ENCODE results near the gene DSCAM.

The DSCAM gene

DNA sequence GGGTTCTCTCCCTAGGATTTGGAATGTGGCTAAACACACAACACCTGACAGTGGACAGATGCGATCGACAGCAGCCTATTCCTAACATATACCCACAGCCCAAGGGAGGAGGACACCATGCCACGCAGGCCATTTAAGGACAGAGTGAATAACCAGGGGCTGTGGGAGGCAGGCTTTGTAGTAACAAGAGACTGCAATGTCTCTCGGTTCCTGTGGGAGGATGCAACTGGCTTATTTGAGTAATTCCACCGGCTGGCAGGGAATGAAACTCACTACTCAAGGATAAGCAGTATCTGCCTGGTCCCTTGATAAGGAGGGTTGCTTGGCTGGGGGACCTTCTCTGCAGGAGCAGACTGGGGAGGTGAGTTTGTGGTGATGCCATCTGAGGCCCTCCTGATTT, 870.2 kb downstream of the DSCAM start:
- H3K27ac ChIP-seq (replicated peaks) = no peak overlapping the region
- H3K4me3 ChIP-seq (replicated peaks; ENCODE audit: insufficient read depth, low read length) = no peak overlapping the region
- no peak for DNase-seq (ENCODE audit: low read depth in 1 of 2, low spot score in 1 of 2)
- H3K27me3 ChIP-seq (ENCODE audit: insufficient read depth, poor library complexity, severe bottlenecking) = peaks cover 4% of the 10 kb centered on the region
- TF ChIP-seq, protein P1, sequence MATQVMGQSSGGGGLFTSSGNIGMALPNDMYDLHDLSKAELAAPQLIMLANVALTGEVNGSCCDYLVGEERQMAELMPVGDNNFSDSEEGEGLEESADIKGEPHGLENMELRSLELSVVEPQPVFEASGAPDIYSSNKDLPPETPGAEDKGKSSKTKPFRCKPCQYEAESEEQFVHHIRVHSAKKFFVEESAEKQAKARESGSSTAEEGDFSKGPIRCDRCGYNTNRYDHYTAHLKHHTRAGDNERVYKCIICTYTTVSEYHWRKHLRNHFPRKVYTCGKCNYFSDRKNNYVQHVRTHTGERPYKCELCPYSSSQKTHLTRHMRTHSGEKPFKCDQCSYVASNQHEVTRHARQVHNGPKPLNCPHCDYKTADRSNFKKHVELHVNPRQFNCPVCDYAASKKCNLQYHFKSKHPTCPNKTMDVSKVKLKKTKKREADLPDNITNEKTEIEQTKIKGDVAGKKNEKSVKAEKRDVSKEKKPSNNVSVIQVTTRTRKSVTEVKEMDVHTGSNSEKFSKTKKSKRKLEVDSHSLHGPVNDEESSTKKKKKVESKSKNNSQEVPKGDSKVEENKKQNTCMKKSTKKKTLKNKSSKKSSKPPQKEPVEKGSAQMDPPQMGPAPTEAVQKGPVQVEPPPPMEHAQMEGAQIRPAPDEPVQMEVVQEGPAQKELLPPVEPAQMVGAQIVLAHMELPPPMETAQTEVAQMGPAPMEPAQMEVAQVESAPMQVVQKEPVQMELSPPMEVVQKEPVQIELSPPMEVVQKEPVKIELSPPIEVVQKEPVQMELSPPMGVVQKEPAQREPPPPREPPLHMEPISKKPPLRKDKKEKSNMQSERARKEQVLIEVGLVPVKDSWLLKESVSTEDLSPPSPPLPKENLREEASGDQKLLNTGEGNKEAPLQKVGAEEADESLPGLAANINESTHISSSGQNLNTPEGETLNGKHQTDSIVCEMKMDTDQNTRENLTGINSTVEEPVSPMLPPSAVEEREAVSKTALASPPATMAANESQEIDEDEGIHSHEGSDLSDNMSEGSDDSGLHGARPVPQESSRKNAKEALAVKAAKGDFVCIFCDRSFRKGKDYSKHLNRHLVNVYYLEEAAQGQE (IDR thresholded peaks at IDR 0.05; ENCODE audit: insufficient replicate concordance, low read depth) = no peak
- TF ChIP-seq, protein P2, sequence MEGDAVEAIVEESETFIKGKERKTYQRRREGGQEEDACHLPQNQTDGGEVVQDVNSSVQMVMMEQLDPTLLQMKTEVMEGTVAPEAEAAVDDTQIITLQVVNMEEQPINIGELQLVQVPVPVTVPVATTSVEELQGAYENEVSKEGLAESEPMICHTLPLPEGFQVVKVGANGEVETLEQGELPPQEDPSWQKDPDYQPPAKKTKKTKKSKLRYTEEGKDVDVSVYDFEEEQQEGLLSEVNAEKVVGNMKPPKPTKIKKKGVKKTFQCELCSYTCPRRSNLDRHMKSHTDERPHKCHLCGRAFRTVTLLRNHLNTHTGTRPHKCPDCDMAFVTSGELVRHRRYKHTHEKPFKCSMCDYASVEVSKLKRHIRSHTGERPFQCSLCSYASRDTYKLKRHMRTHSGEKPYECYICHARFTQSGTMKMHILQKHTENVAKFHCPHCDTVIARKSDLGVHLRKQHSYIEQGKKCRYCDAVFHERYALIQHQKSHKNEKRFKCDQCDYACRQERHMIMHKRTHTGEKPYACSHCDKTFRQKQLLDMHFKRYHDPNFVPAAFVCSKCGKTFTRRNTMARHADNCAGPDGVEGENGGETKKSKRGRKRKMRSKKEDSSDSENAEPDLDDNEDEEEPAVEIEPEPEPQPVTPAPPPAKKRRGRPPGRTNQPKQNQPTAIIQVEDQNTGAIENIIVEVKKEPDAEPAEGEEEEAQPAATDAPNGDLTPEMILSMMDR (IDR thresholded peaks at IDR 0.05; ENCODE audit: insufficient read depth, low read length) = no peak
- no peak for TF ChIP-seq GABPA (IDR thresholded peaks at IDR 0.05; ENCODE audit: low read depth)
- TF ChIP-seq POLR2AphosphoS5 (IDR thresholded peaks at IDR 0.05; ENCODE audit: low read depth) = no peak
- no peak for TF ChIP-seq SPI1 (IDR thresholded peaks at IDR 0.05; ENCODE audit: borderline replicate concordance, low read depth)

DNA sequence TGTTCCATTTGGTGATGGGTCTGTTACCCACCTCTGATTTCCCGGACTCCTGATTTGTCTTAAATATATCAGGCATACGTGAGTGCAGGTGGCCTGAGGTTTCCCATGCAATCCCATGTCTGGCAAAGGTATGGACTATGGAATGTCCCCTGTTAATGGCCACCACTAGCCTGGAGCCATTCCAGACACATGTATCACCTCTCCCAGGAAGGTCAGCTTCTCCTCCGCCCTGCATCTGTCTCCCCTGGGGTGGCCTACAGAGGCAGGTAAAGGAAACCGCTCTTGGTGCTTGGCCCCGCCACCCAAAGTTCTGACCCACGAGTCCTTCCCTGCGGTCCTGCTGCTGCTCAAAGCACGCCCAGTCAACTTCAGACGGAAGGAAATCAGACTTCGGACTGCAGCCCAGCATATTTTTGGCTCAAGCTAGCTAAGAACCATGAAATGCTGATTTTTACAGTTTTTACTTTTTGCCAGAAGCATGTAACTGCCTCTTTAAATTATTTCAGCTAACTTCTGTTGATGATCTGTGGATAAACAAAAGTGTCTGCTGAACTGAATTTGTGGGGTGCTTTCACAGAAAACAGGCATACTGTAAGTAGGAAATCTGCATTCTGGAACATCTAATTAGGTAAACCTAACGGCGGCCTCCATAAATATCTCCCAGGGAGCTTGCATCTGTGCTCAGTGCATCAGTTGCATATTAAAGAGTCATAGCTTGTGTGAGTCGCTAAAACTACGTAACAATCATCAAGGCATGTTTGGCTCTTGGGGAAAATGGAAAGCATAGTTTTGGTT, 873.8 kb downstream of the DSCAM start:
- TF ChIP-seq SPI1 (IDR thresholded peaks at IDR 0.05; ENCODE audit: borderline replicate concordance, low read depth) (no peak), GABPA (IDR thresholded peaks at IDR 0.05; ENCODE audit: low read depth) (no peak), POLR2AphosphoS5 (IDR thresholded peaks at IDR 0.05; ENCODE audit: low read depth) (no peak)
- TF ChIP-seq, protein P1 (IDR thresholded peaks at IDR 0.05; ENCODE audit: insufficient replicate concordance, low read depth) = no peak
- TF ChIP-seq, protein P2 (IDR thresholded peaks at IDR 0.05; ENCODE audit: insufficient read depth, low read length) = no peak
- H3K27me3 ChIP-seq (ENCODE audit: insufficient read depth, poor library complexity, severe bottlenecking) = no peaks in the 10 kb centered on the region
- H3K4me3 ChIP-seq (replicated peaks; ENCODE audit: insufficient read depth, low read length) = no peak overlapping the region
- no peak for DNase-seq (ENCODE audit: low read depth in 1 of 2, low spot score in 1 of 2)
- H3K27ac ChIP-seq (replicated peaks) = no peak overlapping the region

DNA sequence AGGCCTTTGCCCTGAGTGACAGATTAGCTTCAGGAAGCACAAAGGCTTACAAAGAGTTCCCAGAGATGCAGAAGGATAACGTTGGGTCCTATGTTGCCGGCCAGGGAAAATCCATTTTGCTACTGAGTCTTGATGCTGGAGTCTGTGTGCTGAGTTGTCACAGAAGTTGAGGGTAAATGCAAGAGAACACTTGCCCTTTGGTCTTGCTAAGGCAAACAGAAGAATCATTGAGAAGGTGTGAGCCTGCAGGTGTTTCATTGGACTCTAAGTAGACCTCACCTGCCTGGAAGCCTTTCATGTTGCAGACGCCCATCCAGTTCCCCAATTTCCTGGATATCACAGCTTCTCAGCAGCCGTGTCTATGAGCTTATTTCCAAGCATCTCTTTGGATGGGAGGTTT, 874.5 kb downstream of the DSCAM start:
- no peak overlapping the region for H3K27ac ChIP-seq (replicated peaks)
- TF ChIP-seq SPI1 (IDR thresholded peaks at IDR 0.05; ENCODE audit: borderline replicate concordance, low read depth) (no peak), GABPA (IDR thresholded peaks at IDR 0.05; ENCODE audit: low read depth) (no peak)
- H3K27me3 ChIP-seq (ENCODE audit: insufficient read depth, poor library complexity, severe bottlenecking) = no peaks in the 10 kb centered on the region
- no peak for DNase-seq (ENCODE audit: low read depth in 1 of 2, low spot score in 1 of 2)
- H3K4me3 ChIP-seq (replicated peaks; ENCODE audit: insufficient read depth, low read length) = no peak overlapping the region

DNA sequence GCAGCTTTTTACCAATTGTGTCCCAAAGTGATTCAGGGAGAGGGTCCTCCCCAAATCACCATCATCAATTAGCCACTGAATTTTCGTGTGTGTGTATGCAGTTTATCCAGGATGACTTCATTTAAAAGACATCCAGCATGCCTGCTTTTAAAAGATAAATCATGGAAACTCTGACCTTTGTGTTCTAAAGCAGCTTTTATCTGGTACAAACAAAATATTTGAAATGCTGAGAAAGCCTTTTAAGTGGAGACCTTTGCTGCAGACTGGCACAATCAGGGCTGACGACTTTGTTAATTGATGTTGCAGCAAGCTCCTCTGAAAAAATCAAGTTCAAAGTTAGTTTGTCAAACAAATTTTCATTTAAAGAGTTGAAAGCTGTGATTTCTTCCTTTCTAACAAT, 875.0 kb downstream of the DSCAM start:
- TF ChIP-seq GABPA (IDR thresholded peaks at IDR 0.05; ENCODE audit: low read depth) = no peak
- TF ChIP-seq POLR2AphosphoS5 (IDR thresholded peaks at IDR 0.05; ENCODE audit: low read depth) = no peak
- TF ChIP-seq, protein P1 (IDR thresholded peaks at IDR 0.05; ENCODE audit: insufficient replicate concordance, low read depth) = no peak
- TF ChIP-seq, protein P2 (IDR thresholded peaks at IDR 0.05; ENCODE audit: insufficient read depth, low read length) = no peak
- TF ChIP-seq SPI1 (IDR thresholded peaks at IDR 0.05; ENCODE audit: borderline replicate concordance, low read depth) = no peak
- Histone ChIP-seq H3K27me3 (ENCODE audit: insufficient read depth, poor library complexity, severe bottlenecking) (no peaks in the 10 kb centered on the region), H3K27ac (replicated peaks) (no peak overlapping the region), H3K4me3 (replicated peaks; ENCODE audit: insufficient read depth, low read length) (no peak overlapping the region)
- DNase-seq (ENCODE audit: low read depth in 1 of 2, low spot score in 1 of 2) = no peak
